Stimulated activated naive CD8-positive, alpha-beta T cell treated with anti-CD3 and anti-CD28 coated beads, Interleukin-15, amount 100 ng/mL, for 72 hours (primary cell): ENCODE results near the gene UBE2D3.

ENCODE experiments used
- ATAC-seq: fragments of 150-1000 bp; cut with Tn5 transposase; 2 replicates; pipeline ENCODE4 v1.10.0; 2021; ENCODE audit warnings: mild to moderate bottlenecking, moderate library complexity
- DNase-seq, 2 donors: peaks; one replicate each; pipeline ENCODE4 v3.0.0; 2021 to 2022
- H3K27ac Mint-ChIP-seq, 2 donors: one replicate each; pipeline ENCODE4 v1.8.0; 2022; ENCODE audit warnings: mild to moderate bottlenecking in 2 of 2, mixed read lengths in 2 of 2, moderate library complexity in 2 of 2
- H3K27me3 Mint-ChIP-seq: one replicate; pipeline ENCODE4 v1.8.0; 2022; ENCODE audit warnings: mixed read lengths
- H3K4me1 Mint-ChIP-seq: one replicate; pipeline ENCODE4 v1.8.0; 2022; ENCODE audit warnings: mild to moderate bottlenecking, mixed read lengths
- H3K4me3 Mint-ChIP-seq, 2 donors: one replicate each; pipeline ENCODE4 v1.8.0; 2022; ENCODE audit warnings: mild to moderate bottlenecking in 2 of 2, mixed read lengths in 2 of 2, moderate library complexity in 1 of 2
- H3K9me3 Mint-ChIP-seq, 2 donors: one replicate each; pipeline ENCODE4 v1.8.0; 2022; ENCODE audit warnings: mixed read lengths in 2 of 2

Gene UBE2D3

DNA sequence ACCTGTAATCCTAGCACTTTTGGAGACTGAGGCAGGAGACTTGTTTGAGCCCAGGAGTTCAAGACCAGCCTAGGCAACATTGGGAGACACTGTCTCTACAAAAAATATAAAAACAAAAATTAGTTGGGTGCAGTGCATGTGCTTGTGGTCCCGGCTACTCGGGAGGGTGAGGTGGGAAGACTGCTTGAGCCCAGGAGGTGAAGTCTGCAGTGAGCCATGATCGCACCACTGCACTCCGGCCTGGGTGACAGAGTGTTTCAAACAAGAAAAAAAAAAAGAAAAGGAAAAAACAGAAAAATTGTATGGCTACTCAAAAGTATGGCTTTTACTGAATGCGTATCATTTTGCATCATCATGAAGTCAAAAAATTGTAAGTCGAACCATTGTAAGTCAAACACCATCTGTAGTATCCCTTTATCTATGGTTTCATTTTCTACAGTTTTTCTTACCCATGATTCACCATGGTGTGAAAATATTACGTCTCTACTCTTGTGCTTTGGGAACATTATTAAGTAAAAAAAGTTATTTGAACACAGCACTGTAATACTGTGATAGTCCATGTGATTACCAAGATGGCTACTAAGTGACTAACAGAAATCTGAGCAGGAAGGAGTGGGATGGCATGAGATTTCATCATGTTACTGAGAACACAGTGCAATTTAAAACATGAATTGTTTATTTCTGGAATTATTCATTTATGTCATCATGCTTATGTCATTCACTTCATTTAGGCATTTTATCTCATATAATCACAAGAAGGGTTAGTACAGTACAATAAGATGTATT is 40.1 kb downstream of the UBE2D3 start:
- no peaks in the 10 kb centered on the region for H3K9me3 Mint-ChIP-seq
- DNase-seq (no peak), ATAC-seq (peak; percentile 87)
- H3K4me1 Mint-ChIP-seq, result peaks cover 14% of the 10 kb centered on the region
- H3K4me3 Mint-ChIP-seq, result no peak overlapping the region
- H3K27me3 Mint-ChIP-seq, result no peaks in the 10 kb centered on the region
- peak overlapping the region; percentile 69 to 91 for H3K27ac Mint-ChIP-seq

DNA sequence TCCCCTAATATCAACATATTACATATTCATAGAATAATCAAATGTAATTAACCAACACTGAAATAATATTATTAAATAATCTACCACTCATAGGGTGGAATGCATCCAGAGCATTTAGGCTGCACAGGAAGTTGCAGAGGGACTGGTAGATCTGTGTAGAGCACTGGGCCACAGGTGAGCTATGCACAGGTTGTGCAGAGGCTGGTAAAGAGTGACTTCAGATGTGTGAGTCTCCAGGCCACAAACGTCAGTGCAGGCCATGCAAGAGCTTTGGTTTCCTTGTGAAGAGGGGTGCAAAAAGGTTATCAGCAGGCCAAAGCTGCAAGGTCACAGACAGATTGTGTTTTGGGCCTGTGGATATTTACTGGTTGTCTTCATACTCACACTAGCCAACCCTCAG is 41.1 kb downstream of the UBE2D3 start:
- H3K27me3 Mint-ChIP-seq, result no peaks in the 10 kb centered on the region
- DNase-seq (no peak), ATAC-seq (no peak)
- H3K9me3 Mint-ChIP-seq, result no peaks in the 10 kb centered on the region
- H3K4me1 Mint-ChIP-seq, result peaks cover 12% of the 10 kb centered on the region
- H3K27ac Mint-ChIP-seq, result peak overlapping the region in 1 of 2 donors; percentile 58
- no peak overlapping the region for H3K4me3 Mint-ChIP-seq

DNA sequence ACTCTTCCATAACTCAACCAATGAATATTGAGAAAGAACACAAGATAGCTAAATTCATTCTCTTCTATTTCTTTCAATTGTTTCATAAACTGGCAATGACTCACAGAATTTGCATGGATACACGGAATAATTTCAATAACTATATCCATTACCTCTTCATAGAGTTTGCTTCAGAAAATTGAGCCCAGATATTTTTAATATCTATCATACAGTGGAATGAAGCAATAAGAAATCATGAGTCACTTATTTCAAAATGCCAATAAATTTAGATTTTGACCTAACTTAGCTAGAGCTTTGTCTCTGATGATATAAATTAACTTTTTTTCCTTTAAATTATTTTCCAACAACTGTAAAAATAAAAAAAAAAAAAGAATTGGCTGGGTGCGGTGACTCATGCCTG is 44.3 kb downstream of the UBE2D3 start:
- Mint-ChIP-seq H3K4me1 (peaks cover 5% of the 10 kb centered on the region), H3K4me3 (no peak overlapping the region), H3K27ac (no peak overlapping the region), H3K9me3 (no peaks in the 10 kb centered on the region), H3K27me3 (no peaks in the 10 kb centered on the region)
- ATAC-seq (no peak), DNase-seq (no peak)

DNA sequence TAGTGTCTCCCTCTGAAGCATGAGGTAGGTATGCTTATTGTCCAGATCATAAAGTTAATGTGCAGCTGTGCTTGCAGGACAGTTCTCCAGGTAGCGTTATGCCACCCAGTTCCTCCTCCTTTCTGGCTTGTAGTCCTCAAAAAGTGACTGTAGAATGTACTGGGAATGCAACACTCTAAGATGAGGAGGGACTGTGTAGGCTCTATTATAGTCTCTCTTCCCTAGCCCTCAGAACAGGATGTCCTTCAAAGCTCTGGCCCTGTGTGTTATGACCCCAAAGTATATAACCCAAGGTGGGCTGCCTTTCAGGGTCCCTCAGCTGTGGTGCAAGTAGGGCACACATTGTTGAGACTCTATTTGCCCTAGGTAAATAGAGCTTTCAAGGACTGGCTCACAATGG is 45.8 kb downstream of the UBE2D3 start:
- Mint-ChIP-seq H3K9me3 (no peaks in the 10 kb centered on the region), H3K4me3 (no peak overlapping the region), H3K4me1 (no peaks in the 10 kb centered on the region), H3K27ac (no peak overlapping the region), H3K27me3 (no peaks in the 10 kb centered on the region)
- ATAC-seq (no peak), DNase-seq (no peak)

DNA sequence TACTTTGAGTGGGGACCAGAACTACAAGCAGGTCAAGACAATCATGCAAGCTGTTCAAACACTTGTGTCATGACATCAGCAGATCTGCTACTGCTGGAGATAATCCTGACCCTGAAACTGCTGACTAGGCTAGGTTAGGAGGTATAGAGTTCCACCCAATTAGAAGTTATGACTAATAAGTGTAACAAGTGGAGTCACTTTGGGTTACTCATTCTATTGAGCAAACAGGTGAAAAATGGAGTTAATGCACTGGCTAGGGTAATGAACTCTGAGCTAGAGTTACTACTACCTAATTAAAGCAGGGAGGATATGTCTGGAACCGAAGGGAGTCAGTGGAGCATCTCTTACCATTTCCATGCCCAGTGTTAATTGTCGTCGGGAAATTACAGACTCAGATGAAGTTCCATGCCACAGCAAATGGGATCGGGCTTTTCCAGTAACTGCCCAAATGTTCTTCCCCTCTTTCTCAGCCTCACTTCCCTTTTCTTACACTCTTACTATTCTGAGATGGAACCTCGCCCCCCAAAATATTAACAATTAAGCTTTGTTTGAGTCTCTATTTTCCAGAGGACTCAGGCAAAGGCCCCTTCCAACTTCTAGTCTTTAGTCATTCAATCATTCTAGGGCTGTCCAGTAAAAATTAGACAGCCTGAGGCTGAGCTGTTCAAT is 46.7 kb downstream of the UBE2D3 start:
- ATAC-seq, result peak; percentile 70
- Mint-ChIP-seq H3K27ac (no peak overlapping the region), H3K27me3 (peaks cover 3% of the 10 kb centered on the region), H3K4me3 (no peak overlapping the region), H3K4me1 (no peaks in the 10 kb centered on the region), H3K9me3 (no peaks in the 10 kb centered on the region)
- DNase-seq, result no peak

DNA sequence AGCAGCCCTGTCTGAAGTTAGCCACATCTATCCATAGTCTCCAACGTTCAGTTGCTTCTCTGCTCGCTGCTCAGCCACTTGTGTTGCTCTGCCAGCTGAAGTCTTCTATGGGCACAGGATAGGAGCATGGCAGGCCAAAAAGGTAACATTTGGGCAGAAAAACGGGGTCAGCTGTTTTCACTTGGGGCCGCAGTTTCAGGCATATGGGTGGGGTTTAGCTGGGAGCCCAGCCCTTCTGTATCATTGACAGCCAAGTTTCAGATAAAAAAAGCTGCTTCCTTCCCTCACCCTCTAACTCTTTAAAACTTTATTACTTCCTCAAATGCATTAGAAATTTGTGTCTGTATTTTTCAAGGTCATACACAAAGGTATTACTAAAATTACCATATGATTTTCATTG is 48.1 kb downstream of the UBE2D3 start:
- Mint-ChIP-seq H3K4me1 (no peaks in the 10 kb centered on the region), H3K27ac (no peak overlapping the region), H3K27me3 (peaks cover 6% of the 10 kb centered on the region), H3K4me3 (no peak overlapping the region), H3K9me3 (no peaks in the 10 kb centered on the region)
- DNase-seq (no peak), ATAC-seq (no peak)

DNA sequence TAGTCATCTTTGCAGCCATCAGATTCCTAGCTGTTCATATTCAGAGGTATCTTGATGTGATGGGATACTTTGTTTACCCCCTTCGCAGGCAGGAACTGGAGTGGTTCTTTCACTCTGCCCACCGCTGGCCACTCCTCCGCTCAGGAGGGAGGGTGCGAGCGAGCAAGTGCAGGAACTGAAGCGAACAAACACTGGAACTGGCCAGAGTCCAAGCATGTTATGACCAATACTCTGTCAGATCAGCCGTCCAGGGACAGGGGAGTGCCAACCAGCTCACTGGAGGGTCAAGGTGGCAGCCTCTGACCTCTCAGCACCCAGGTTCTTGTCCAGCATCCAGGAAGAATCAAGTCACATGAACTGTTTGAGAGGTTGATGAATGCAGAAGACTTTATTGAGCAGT is 48.6 kb downstream of the UBE2D3 start:
- ATAC-seq, result no peak
- H3K4me3 Mint-ChIP-seq, result no peak overlapping the region
- no peaks in the 10 kb centered on the region for H3K9me3 Mint-ChIP-seq
- H3K4me1 Mint-ChIP-seq, result no peaks in the 10 kb centered on the region
- H3K27ac Mint-ChIP-seq, result no peak overlapping the region
- peaks cover 6% of the 10 kb centered on the region for H3K27me3 Mint-ChIP-seq
- DNase-seq, result no peak

DNA sequence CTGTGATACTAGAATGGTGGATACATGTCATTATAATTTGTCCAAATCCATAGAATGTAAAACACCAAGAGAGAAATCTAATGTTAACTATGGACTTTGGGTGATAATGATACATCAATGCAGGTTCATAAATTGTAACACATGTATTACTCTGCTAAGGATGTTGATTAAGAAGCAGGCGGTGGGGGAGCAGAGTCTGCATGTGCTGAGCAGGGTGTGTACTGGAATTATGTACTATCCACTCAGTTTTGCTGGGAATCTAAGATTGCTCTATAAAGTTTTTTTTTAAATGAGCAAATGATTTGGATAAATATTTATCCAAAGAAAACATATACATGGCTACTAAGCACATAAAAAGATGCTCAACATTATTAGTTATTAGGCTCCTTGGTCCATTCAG is 51.5 kb downstream of the UBE2D3 start:
- Mint-ChIP-seq H3K4me3 (no peak overlapping the region), H3K27ac (no peak overlapping the region), H3K9me3 (no peaks in the 10 kb centered on the region), H3K4me1 (no peaks in the 10 kb centered on the region), H3K27me3 (peaks cover 6% of the 10 kb centered on the region)
- DNase-seq, result no peak
- ATAC-seq, result no peak

DNA sequence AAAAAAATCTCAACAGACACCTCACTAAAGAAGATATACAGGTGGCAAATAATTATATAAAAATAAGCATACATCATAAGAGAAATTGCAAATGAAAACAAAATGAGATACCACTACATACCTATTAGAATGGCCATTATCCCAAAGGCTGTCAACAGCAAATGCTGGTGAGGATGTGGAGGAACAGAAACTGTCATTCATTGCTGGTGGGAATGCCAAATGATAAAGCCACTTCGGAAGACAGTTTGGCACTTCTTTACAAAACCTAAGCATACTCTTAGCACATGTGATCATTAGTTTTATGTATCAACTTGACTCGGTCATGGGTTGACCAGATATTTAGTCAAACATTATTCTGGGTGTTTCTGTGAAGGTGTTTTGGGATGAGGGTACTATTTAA is 53.1 kb downstream of the UBE2D3 start:
- H3K9me3 Mint-ChIP-seq, result no peaks in the 10 kb centered on the region
- no peaks in the 10 kb centered on the region for H3K4me1 Mint-ChIP-seq
- H3K27ac Mint-ChIP-seq, result no peak overlapping the region

DNA sequence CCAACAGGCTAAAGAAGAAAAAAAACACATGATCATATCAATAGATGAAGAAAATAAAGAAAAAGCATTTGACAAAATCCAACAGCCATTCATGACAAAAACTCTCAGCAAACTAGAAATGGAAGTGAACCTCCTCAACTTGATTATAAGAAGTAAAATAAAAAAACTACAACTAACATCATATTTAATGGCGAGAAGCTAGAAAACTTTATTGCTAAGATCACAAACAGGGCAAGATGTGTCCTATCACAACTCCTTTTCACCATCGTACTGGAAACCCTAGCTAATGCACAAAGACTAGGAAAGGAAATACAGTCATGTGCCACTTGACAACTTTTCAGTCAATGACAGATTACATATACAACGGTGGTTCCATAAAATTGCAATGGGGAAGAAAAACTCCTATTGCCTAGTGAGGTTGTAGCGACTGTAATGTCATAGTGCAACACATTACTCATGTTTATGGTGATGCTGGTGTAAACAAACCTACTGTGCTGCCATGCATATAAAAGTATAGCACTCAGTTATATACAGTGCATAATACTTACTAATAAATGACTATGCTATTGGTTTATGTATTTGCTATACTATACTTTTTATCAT is 54.5 kb downstream of the UBE2D3 start:
- Mint-ChIP-seq H3K27me3 (peaks cover 6% of the 10 kb centered on the region), H3K4me3 (no peak overlapping the region), H3K27ac (no peak overlapping the region), H3K9me3 (no peaks in the 10 kb centered on the region), H3K4me1 (no peaks in the 10 kb centered on the region)
- ATAC-seq, result no peak
- DNase-seq, result no peak

More for the DNA sequence above, 53.1 kb downstream of the UBE2D3 start:
- no peak overlapping the region for H3K4me3 Mint-ChIP-seq
- peaks cover 6% of the 10 kb centered on the region for H3K27me3 Mint-ChIP-seq
- no peak for DNase-seq
- no peak for ATAC-seq

DNA sequence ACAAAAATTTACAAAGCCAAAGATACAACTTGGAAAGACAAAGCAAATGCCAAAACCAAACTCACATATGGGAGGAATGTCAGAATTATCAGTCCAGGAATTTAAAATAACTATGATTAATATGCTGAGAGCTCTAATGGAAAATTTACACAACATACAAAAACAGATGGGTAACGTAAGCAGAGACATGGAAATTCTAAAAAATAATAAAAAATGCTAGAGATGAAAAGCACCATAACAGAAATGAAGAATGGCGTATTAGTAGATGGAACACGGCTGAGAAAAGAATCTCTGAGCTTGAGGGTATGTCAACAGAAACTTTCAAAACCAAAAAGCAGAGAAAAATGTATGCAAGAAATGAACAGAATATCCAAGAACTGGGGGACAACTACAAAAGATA is 62.5 kb downstream of the UBE2D3 start:
- DNase-seq (no peak), ATAC-seq (no peak)
- Mint-ChIP-seq H3K9me3 (no peaks in the 10 kb centered on the region), H3K4me3 (no peak overlapping the region), H3K27ac (no peak overlapping the region), H3K4me1 (peaks cover 12% of the 10 kb centered on the region), H3K27me3 (peaks cover 6% of the 10 kb centered on the region)

DNA sequence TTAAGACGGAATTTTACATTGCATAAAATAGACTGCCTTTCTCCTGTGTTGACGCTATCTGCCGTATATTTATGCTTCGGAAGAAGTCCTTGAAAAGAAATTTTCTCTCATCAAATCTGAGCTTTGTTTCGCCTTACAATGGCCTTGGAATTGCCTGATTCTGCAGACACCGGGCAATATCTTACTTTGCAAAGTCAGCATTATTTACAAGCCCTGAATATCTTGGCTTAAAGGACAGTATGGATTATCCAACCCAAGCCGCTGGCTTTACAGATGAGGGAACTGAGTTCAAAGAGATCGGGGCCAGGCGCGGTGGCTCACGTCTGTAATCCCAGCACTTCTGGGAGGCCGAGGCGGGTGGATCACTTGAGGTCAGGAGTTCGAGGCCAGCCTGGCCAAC is 65.4 kb downstream of the UBE2D3 start:
- no peaks in the 10 kb centered on the region for H3K9me3 Mint-ChIP-seq
- peak overlapping the region; percentile 94 to 96 for H3K4me3 Mint-ChIP-seq
- ATAC-seq (no peak), DNase-seq (no peak)
- peaks cover 6% of the 10 kb centered on the region for H3K27me3 Mint-ChIP-seq
- peaks cover 37% of the 10 kb centered on the region for H3K4me1 Mint-ChIP-seq
- peak overlapping the region in 1 of 2 donors; percentile 34 for H3K27ac Mint-ChIP-seq

DNA sequence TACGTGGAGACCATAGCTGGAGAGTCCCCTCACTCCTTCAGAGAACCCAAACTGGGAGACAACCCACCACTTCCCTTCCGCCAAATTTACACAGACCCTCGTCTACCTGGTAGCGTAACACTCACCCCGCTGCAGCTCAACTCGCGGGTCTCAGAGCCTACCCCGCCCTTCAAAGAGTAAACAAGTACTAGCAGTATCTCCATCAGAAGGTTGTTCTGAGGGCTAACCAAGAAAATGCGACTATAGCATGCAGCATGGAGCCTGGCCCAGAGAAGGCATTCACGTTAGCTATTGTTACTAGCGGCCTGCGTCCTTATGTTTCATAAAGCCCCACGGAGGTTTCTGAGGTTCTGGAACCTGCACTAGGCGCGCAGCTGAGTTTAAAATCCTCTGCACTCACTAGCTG is 66.1 kb downstream of the UBE2D3 start:
- DNase-seq, result no peak
- peaks cover 6% of the 10 kb centered on the region for H3K27me3 Mint-ChIP-seq
- no peak for ATAC-seq
- H3K27ac Mint-ChIP-seq, result peak overlapping the region in 1 of 2 donors; percentile 19
- peaks cover 37% of the 10 kb centered on the region for H3K4me1 Mint-ChIP-seq
- no peaks in the 10 kb centered on the region for H3K9me3 Mint-ChIP-seq
- H3K4me3 Mint-ChIP-seq, result peak overlapping the region; percentile 94 to 96

DNA sequence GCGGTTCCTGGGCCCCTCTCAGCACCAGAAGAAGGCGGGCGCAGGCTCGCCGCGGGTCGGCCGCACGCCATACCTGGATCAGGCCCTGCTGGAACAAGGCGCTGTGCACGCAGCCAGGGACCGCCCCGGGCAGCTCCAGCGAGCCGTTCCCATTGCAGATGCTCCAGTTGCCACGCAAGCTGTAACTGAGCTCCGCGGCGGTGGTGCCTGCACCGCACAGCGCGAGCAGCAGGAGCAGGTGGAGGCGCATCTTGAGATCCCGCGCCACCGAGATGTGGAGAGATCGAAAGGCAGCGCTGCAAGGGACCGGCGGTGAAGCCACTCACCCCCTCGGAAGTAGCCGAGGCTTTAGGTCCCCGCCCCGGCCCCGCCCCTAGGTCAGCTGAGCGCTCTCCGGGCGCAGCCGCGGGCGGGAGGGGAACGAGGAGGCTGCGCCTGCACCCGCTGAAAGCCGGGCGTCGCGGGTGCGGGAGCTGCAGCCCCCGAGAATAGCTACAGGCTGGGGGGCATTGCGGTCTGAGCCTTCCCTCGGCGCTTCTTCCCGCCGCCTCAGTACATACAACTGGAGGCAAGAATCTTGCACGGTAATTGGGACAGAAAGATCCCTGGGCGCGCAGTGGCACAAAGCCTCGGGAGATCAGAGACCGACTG is 66.6 kb downstream of the UBE2D3 start, which contains the start of gene MANBA:
MANBA (minus strand) TSS at position 324 of the 651 bp plus-strand sequence; CDS start at position 250, 74 bp downstream.
- Mint-ChIP-seq H3K4me3 (peak within 1 kb of the TSS; percentile 94 to 96), H3K4me1 (peaks cover 37% of the 10 kb centered on the region), H3K27ac (peak within 1 kb of the TSS; percentile 66 to 95), H3K27me3 (peaks cover 2% of the 10 kb centered on the region), H3K9me3 (no peaks in the 10 kb centered on the region)
- DNase-seq (peak; percentile 80), ATAC-seq (peak; percentile 96)

DNA sequence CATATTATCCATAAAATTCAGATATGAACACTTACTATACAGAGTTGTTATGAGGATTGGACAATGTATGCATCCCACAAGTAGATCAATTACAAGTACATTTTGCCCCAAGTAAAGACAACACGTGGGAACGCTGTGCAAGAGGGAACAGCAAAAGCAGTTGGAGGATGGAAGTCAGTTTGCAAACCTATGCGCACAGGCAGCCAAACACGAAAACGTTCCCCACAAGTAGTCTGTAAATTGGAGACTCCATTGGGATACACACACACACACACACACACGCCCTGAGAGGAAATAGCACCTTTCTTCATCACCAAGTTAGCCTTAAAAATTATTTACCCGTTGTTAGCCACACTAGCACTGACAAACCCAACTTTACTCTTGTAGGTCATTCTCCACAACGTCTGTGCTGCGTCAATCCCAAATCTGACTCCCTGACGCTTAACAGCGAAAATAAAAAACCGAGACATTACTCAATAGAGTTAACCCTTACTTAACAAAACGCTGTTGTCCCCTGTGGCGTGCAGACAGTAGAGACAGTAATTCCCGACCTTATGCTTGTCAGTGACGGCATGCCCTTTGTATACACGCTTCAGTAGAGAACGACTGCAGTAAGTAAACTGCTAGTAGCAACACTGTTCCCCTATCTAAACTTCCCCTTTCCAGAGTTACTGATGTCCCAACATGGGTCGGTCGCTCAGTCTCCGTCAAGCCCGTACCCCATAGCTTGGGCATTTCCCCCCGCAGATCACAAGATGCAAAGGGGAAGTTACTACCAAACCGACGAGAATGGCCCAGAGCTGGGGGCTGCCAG is 67.3 kb downstream of the UBE2D3 start:
- H3K9me3 Mint-ChIP-seq, result no peaks in the 10 kb centered on the region
- H3K4me1 Mint-ChIP-seq, result peaks cover 37% of the 10 kb centered on the region
- DNase-seq (no peak), ATAC-seq (peak; percentile 59)
- no peaks in the 10 kb centered on the region for H3K27me3 Mint-ChIP-seq
- H3K4me3 Mint-ChIP-seq, result peak overlapping the region; percentile 94 to 96
- H3K27ac Mint-ChIP-seq, result peak overlapping the region; percentile 66 to 95
